ENCODE measurements around the gene BTBD9.

GRCh38 chr6:38375341-38375740, 264.4 kb downstream of the BTBD9 start:
- TF ChIP-seq EZH2 (IDR thresholded peaks at IDR 0.05; ENCODE audit: low read length) (no peak), CTCF (optimal IDR thresholded peaks at IDR 0.05 in 1 of 3, IDR thresholded peaks at IDR 0.05 in 1 of 3, conservative IDR thresholded peaks at IDR 0.05 in 1 of 3; ENCODE audit: extremely low read depth in 1 of 3, insufficient read depth in 2 of 3, low read length in 3 of 3) (no peak)
